Keratinocyte (primary cell): ENCODE results near the gene IGFBP6. TPM values are rescaled to one million over a fixed set of nuclear protein-coding genes. Genes with fewer than 3 reads are reported as not detected.

ENCODE experiments used
- DNase-seq: peaks from one replicate; pipeline ENCODE4 v3.0.0-alpha.2; 2011; ENCODE audit warnings: low read depth, missing footprints, low spot score
- FAIRE-seq: peaks from 2 replicates; lab custom pipeline; 2011; peaks lifted over from hg19 to GRCh38; lab: Jason Lieb, UNC
- H2AFZ ChIP-seq: 2 replicates; pipeline ENCODE4 v1.6.0; 2012; ENCODE audit warnings: low read length, control low read depth, inconsistent platforms; ENCODE audit not compliant: control insufficient read depth
- H3K27ac ChIP-seq: 2 replicates; pipeline ENCODE4 v1.5.1; 2011; ENCODE audit warnings: low read length; ENCODE audit not compliant: control insufficient read depth, insufficient read depth
- H3K27me3 ChIP-seq: 3 replicates; pipeline ENCODE4 v1.6.0; 2011; ENCODE audit warnings: low read length; ENCODE audit not compliant: control insufficient read depth, insufficient read depth; ENCODE audit errors: extremely low read depth
- H3K36me3 ChIP-seq, 2 experiments: 2 replicates in 1 of 2; 3 replicates in 1 of 2; pipeline ENCODE4 v1.5.1; 2011; ENCODE audit warnings: low read length in 2 of 2, mild to moderate bottlenecking in 1 of 2; ENCODE audit not compliant: control insufficient read depth in 2 of 2, insufficient read depth in 2 of 2; ENCODE audit errors: extremely low read depth in 1 of 2
- H3K4me1 ChIP-seq: 3 replicates; pipeline ENCODE4 v1.5.1; 2011; ENCODE audit warnings: low read length; ENCODE audit not compliant: control insufficient read depth, insufficient read depth; ENCODE audit errors: extremely low read depth
- H3K4me2 ChIP-seq: 3 replicates; pipeline ENCODE4 v1.6.0; 2011; ENCODE audit warnings: low read depth, low read length; ENCODE audit not compliant: control insufficient read depth, insufficient read depth; ENCODE audit errors: extremely low read depth
- H3K4me3 ChIP-seq, 3 experiments: fragments of 200-600 bp in 1 of 3; sonication (generic) in 1 of 3; 2 replicates in 2 of 3; 3 replicates in 1 of 3; pipeline ENCODE4 v1.5.1; 2011 to 2016; ENCODE audit warnings: low read length in 3 of 3, mild to moderate bottlenecking in 3 of 3, control low read depth in 2 of 3, inconsistent platforms in 1 of 3, low read depth in 1 of 3, mixed read lengths in 1 of 3, mixed run types in 1 of 3, moderate library complexity in 1 of 3; ENCODE audit not compliant: control insufficient read depth in 2 of 3, insufficient read depth in 2 of 3; ENCODE audit errors: extremely low read depth in 1 of 3
- H3K79me2 ChIP-seq: 2 replicates; pipeline ENCODE4 v1.6.0; 2012; ENCODE audit warnings: low read length; ENCODE audit not compliant: control insufficient read depth, insufficient read depth
- H3K9ac ChIP-seq: 3 replicates; pipeline ENCODE4 v1.6.0; 2011; ENCODE audit warnings: low read length; ENCODE audit not compliant: control insufficient read depth, insufficient read depth; ENCODE audit errors: extremely low read depth
- H3K9me1 ChIP-seq: 3 replicates; pipeline ENCODE4 v1.6.0; 2011; ENCODE audit warnings: low read length; ENCODE audit not compliant: control insufficient read depth, insufficient read depth; ENCODE audit errors: extremely low read depth
- H3K9me3 ChIP-seq: 2 replicates; pipeline ENCODE4 v1.5.1; 2012; ENCODE audit warnings: low read depth, low read length; ENCODE audit not compliant: control insufficient read depth
- H4K20me1 ChIP-seq: 3 replicates; pipeline ENCODE4 v1.6.0; 2011; ENCODE audit warnings: low read length; ENCODE audit not compliant: control insufficient read depth, insufficient read depth; ENCODE audit errors: extremely low read depth
- EZH2 ChIP-seq: IDR thresholded peaks from one replicate; pipeline ENCODE4 v1.6.1; 2012; ENCODE audit warnings: inconsistent platforms, mild to moderate bottlenecking, low read length, moderate library complexity
- dilution Hi-C: fragments of 300-500 bp; cut with MboI; formaldehyde crosslinking; loops from one replicate; pipeline ENCODE4 v1.7.0; 2020; ENCODE audit warnings: low sequenced_read_pairs; ENCODE audit not compliant: extremely low pct_ligation_motif_present
- polyA plus RNA-seq, 5 experiments: library from polyadenylated mRNA; depleted of rRNA in 3 of 5; stranded (reverse) in 3 of 5; stranded (forward) in 1 of 5; unstranded in 1 of 5; fragments of >200 nt; gene quantifications; 1 replicate in 1 of 5; 2 replicates in 3 of 5; 3 replicates in 1 of 5; pipeline versions ENCODE4 v1.2.1 to v1.2.3, GENCODE V29; 2011 to 2012; ENCODE audit warnings: missing spikeins in 2 of 5, low read depth in 1 of 5, low replicate concordance in 1 of 5
- TF ChIP-seq, protein P1 (sequence below), 3 experiments: IDR thresholded peaks in 1 of 3; conservative IDR thresholded peaks in 1 of 3; optimal IDR thresholded peaks in 1 of 3; 2 replicates in 2 of 3; 3 replicates in 1 of 3; pipeline versions ENCODE3 to v1.5.1; 2011; ENCODE audit warnings: low read length in 3 of 3, mild to moderate bottlenecking in 3 of 3, moderate library complexity in 2 of 3, control low read depth in 1 of 3, inconsistent platforms in 1 of 3; ENCODE audit not compliant: insufficient read depth in 2 of 3; ENCODE audit errors: extremely low read depth in 1 of 3

The IGFBP6 gene
- polyA plus RNA-seq, 1 donor (not counting 4 experiments of a cell fraction or from before 2014, with no cell fraction given) = 30.1 TPM

DNA sequence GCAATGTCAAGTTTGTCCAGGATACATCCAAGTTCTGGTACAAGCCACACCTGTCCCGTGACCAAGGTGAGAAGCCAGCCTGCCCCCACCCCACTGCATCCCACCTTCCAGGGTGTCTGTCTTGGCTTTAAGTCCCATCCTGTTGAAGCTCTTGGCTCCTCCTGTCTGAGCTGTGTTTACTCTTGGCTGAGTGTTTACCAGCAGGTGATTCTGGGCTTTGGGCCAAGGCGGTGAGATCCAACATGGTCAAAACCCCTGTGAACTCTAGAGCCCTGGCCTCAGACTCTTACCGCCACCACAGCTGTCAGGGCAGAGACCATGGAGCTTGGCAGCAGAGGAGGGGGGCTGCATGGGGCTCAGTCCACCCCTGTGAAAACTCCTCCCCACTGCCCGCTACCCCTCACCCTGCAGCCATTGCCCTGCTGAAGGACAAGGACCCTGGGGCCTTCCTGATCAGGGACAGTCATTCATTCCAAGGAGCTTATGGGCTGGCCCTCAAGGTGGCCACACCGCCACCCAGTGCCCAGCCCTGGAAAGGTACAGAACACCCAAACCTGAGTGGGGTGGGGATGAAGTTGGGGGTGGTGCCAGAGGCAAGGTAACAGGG, 36.0 kb upstream of the IGFBP6 start:
- no peak for TF ChIP-seq EZH2
- TF ChIP-seq, protein P1, sequence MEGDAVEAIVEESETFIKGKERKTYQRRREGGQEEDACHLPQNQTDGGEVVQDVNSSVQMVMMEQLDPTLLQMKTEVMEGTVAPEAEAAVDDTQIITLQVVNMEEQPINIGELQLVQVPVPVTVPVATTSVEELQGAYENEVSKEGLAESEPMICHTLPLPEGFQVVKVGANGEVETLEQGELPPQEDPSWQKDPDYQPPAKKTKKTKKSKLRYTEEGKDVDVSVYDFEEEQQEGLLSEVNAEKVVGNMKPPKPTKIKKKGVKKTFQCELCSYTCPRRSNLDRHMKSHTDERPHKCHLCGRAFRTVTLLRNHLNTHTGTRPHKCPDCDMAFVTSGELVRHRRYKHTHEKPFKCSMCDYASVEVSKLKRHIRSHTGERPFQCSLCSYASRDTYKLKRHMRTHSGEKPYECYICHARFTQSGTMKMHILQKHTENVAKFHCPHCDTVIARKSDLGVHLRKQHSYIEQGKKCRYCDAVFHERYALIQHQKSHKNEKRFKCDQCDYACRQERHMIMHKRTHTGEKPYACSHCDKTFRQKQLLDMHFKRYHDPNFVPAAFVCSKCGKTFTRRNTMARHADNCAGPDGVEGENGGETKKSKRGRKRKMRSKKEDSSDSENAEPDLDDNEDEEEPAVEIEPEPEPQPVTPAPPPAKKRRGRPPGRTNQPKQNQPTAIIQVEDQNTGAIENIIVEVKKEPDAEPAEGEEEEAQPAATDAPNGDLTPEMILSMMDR (optimal IDR thresholded peaks at IDR 0.05 in 1 of 3, IDR thresholded peaks at IDR 0.05 in 1 of 3, conservative IDR thresholded peaks at IDR 0.05 in 1 of 3; ENCODE audit: extremely low read depth in 1 of 3, insufficient read depth in 2 of 3, low read length in 3 of 3) = peak in 2 of 3 experiments; percentile 39
- no peak overlapping the region for H2AFZ ChIP-seq
- no peak overlapping the region for H3K9ac ChIP-seq
- no peaks in the 10 kb centered on the region for H3K9me3 ChIP-seq
- dilution Hi-C loops = no loop called here
- H3K4me2 ChIP-seq = no peak overlapping the region
- peaks cover 6% of the 10 kb centered on the region for H3K4me1 ChIP-seq
- H3K36me3 ChIP-seq = peaks cover 16% of the 10 kb centered on the region in 2 experiments
- no peaks in the 10 kb centered on the region for H3K27me3 ChIP-seq
- H4K20me1 ChIP-seq = peaks cover 5% of the 10 kb centered on the region
- FAIRE-seq (no peak), DNase-seq (no peak)
- H3K9me1 ChIP-seq = no peaks in the 10 kb centered on the region
- no peak overlapping the region for H3K4me3 ChIP-seq
- H3K27ac ChIP-seq = no peak overlapping the region
- no peaks in the 10 kb centered on the region for H3K79me2 ChIP-seq

DNA sequence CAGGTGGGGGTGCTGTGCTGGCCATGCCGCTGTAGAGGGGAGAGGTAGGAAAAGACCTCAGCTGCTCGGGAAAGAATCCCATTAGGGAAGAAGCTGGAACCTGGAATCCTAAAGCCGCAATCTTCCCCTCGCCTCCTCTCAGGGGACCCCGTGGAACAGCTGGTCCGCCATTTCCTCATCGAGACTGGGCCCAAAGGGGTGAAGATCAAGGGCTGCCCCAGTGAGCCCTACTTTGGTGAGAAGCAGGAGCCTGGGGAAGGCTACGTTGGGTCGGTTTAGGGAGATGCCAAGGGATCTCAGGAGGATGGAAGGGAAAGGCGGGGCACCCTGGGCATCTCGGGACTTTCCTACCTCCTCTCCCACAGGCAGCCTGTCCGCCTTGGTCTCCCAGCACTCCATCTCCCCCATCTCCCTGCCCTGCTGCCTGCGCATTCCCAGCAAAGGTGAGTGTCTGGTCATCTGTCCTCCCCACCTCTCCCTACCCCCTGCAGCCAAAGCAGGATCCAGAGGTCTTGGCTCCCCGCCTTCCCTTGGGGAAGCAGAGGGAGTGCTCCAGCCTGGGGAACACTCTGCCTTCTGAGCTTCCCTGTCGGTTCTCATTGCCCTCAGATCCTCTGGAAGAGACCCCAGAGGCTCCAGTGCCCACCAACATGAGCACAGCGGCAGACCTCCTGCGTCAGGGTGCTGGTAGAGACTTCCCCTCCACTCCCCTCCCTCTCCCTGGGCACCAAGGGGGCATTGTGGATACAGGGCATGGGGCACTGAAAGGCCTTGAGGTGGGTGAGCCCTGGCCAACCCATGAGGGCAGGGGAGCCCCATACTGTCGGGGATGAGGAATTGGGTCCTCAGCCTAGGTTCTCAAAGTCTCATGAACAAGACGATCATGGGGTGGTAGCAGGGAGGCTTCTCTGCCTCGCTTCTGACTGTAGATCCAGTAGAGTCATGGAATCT, 35.2 kb upstream of the IGFBP6 start:
- TF ChIP-seq, protein P1 (optimal IDR thresholded peaks at IDR 0.05 in 1 of 3, IDR thresholded peaks at IDR 0.05 in 1 of 3, conservative IDR thresholded peaks at IDR 0.05 in 1 of 3; ENCODE audit: extremely low read depth in 1 of 3, insufficient read depth in 2 of 3, low read length in 3 of 3) = no peak
- TF ChIP-seq EZH2 = no peak
- DNase-seq (no peak), FAIRE-seq (no peak)
- no peaks in the 10 kb centered on the region for H3K27me3 ChIP-seq
- no peak overlapping the region for H2AFZ ChIP-seq
- H3K4me1 ChIP-seq = peaks cover 6% of the 10 kb centered on the region
- H3K36me3 ChIP-seq = peaks cover 17 to 19% of the 10 kb centered on the region in 2 experiments
- no peaks in the 10 kb centered on the region for H3K9me3 ChIP-seq
- H3K79me2 ChIP-seq = no peaks in the 10 kb centered on the region
- H3K9me1 ChIP-seq = no peaks in the 10 kb centered on the region
- H3K4me3 ChIP-seq = no peak overlapping the region
- no peak overlapping the region for H3K9ac ChIP-seq
- H3K4me2 ChIP-seq = no peak overlapping the region
- dilution Hi-C loops = no loop called here
- H3K27ac ChIP-seq = no peak overlapping the region
- peaks cover 5% of the 10 kb centered on the region for H4K20me1 ChIP-seq
